Measurements from ENCODE around the gene SREK1IP1. TPM values are rescaled to one million over a fixed set of nuclear protein-coding genes. Genes with fewer than 3 reads are reported as not detected.
A peak's percentile ranks its signal among the peaks of the same experiment; 100 is the strongest.

The SREK1IP1 gene
- total and polyA plus RNA-seq, 12 donors: 5.5 to 25.9 (median 12.5) TPM

GRCh38 chr5:64811050-64811640, 42.7 kb upstream of the SREK1IP1 start:
- intact Hi-C loops (cut with DNase I): loop anchor here (1.0 to 10.0 kb wide), 13 partner anchors 134 to 674 kb away; partner anchors contain the start of gene ADAMTS6 (in 4 of the 10)
- 71 to 77% methylated on average over 1 of the region's 1 CpG for WGBS, 2 donors
- Histone ChIP-seq H3K4me1 (peaks cover 0 to 18% (median 5%) of the 10 kb centered on the region in 9 donors), H3K27me3 (no peaks in the 10 kb centered on the region), H3K27ac (no peak overlapping the region), H3K4me3 (no peak overlapping the region), H3K9me3 (peaks cover 0 to 4% (median 0%) of the 10 kb centered on the region in 11 donors), H3K36me3 (peaks cover 0 to 43% (median 0%) of the 10 kb centered on the region in 9 donors)
- peak; percentile 52 to 85 (median 74) for TF ChIP-seq CTCF (IDR thresholded peaks at IDR 0.05)
- DNase-seq (peak in 1 of 2 donors; percentile 11), ATAC-seq (peak in 4 of 8 donors; percentile 28 to 61 (median 35))

DNA sequence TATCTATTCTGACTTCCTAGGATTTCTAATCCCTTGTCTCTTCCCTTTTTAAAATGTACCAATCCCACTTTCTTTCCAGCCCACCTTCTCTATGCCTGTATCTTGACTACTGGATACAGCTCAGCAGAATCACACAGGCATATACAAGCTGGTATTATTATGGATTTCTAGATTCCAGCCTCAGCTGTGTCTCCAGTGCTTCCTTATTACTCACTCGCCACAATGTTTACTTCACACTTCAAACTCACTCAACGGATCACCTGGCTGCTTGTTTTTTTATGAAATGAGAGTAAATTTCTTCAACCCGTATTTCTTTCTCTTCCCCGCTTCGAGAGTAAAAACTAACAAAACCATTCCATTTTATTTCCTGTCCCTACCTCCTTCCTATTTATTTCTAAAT, 39.0 kb upstream of the SREK1IP1 start:
- no peak for TF ChIP-seq CTCF (IDR thresholded peaks at IDR 0.05)
- DNase-seq (no peak), ATAC-seq (no peak)
- no peak overlapping the region for H3K27ac ChIP-seq
- no peak overlapping the region for H3K4me3 ChIP-seq
- H3K36me3 ChIP-seq: peaks cover 0 to 73% (median 0%) of the 10 kb centered on the region in 9 donors
- H3K27me3 ChIP-seq: no peaks in the 10 kb centered on the region
- 92 to 95% methylated on average over 5 of the region's 5 CpGs for WGBS, 2 donors
- intact Hi-C loops (cut with DNase I): loop anchor here in 1 of 10 donors (10.0 kb wide), 1 partner anchor 297 kb away; no protein-coding TSS in a partner anchor
- peaks cover 0 to 4% (median 0%) of the 10 kb centered on the region in 11 donors for H3K9me3 ChIP-seq
- H3K4me1 ChIP-seq: peaks cover 0 to 5% (median 0%) of the 10 kb centered on the region in 9 donors

DNA sequence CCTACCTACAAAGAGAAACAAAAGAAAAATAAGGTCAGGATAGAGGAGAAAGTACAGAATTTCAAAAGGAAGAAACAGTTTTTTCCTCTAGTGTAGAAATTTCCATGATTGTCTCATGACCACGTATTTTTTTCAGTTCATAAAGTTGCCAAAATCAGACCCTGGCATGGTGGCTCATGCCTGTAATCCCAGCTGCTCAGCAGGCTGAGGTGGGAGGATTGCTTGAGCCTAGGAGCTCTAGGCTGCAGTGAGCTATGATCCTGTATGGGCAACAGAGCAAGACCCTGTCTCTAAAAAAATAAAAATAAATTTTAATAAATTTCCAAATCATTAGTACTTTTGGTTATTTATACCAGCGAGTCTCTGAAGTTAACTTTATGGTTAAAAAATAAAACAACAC, 38.0 kb upstream of the SREK1IP1 start:
- no peaks in the 10 kb centered on the region for H3K27me3 ChIP-seq
- no peak for TF ChIP-seq CTCF (IDR thresholded peaks at IDR 0.05)
- H3K27ac ChIP-seq: no peak overlapping the region
- H3K4me3 ChIP-seq: no peak overlapping the region
- peaks cover 0 to 4% (median 0%) of the 10 kb centered on the region in 11 donors for H3K9me3 ChIP-seq
- peaks cover 0 to 83% (median 0%) of the 10 kb centered on the region in 9 donors for H3K36me3 ChIP-seq
- intact Hi-C loops (cut with DNase I): loop anchor here in 1 of 10 donors (10.0 kb wide), 1 partner anchor 298 kb away; no protein-coding TSS in a partner anchor
- ATAC-seq: no peak
- WGBS, 2 donors: 82 to 84% methylated on average over 2 of the region's 2 CpGs
- DNase-seq: no peak
- H3K4me1 ChIP-seq: peaks cover 0 to 4% (median 0%) of the 10 kb centered on the region in 9 donors

DNA sequence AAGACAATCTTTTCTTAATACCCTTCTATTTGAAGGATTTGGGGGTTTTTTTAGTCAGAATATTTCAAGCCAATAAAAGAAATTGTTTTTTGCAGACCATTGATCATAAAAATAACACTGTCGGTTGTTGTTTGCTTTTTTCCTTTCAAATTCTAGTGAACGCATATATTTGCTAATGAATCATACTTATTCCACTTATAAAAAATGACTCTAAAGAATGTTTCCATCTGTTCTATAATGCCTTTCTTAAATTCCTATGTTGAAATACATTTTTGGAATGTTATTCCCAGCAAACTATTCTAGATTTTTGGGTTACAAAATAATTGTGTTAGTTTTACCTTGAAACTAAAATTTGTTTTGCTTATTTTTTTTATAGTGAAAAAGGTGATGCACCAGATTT, 32.4 kb upstream of the SREK1IP1 start:
- Histone ChIP-seq H3K9me3 (no peaks in the 10 kb centered on the region), H3K4me3 (no peak overlapping the region), H3K4me1 (peaks cover 0 to 4% (median 0%) of the 10 kb centered on the region in 9 donors), H3K27me3 (no peaks in the 10 kb centered on the region), H3K36me3 (peaks cover 0 to 64% (median 0%) of the 10 kb centered on the region in 9 donors), H3K27ac (no peak overlapping the region)
- intact Hi-C loops (cut with DNase I): loop anchor here in 1 of 10 donors (10.0 kb wide), 1 partner anchor 304 kb away; no protein-coding TSS in a partner anchor
- no peak for TF ChIP-seq CTCF (IDR thresholded peaks at IDR 0.05)
- DNase-seq: no peak
- no peak for ATAC-seq
- 94 to 96% methylated on average over 2 of the region's 2 CpGs for WGBS, 2 donors

All from heart right ventricle (tissue), 16 donors.